A549 (cell line): Measurements from ENCODE around the gene SYPL1.

ENCODE experiments used
- BHLHE40 ChIP-seq: IDR thresholded peaks from 2 replicates; pipeline ENCODE4 v1.6.1; 2012; ENCODE audit warnings: low read depth, low read length, inconsistent platforms
- CEBPB ChIP-seq, 2 experiments: fragments of >200 bp in 1 of 2; sonication (Bioruptor Twin) in 1 of 2; formaldehyde crosslinking in 1 of 2; IDR thresholded peaks; 2 replicates each; pipeline ENCODE4 v1.6.1; 2012 to 2016
- EP300 ChIP-seq, 2 experiments: fragments of >200 bp; sonication (Bioruptor Twin); formaldehyde crosslinking; IDR thresholded peaks; 2 replicates in 1 of 2; 3 replicates in 1 of 2; pipeline ENCODE4 v1.6.1; 2016 to 2017
- MAZ ChIP-seq: fragments of 150-350 bp; IDR thresholded peaks from 2 replicates; pipeline ENCODE4 v1.6.1; 2014; ENCODE audit warnings: antibody characterized with exemption, low read depth, low read length, borderline replicate concordance
- POLR2A ChIP-seq: IDR thresholded peaks from 2 replicates; pipeline ENCODE4 v1.6.1; 2012; ENCODE audit warnings: mild to moderate bottlenecking, low read length
- RARB ChIP-seq: fragments of 250-450 bp; sonication (Bioruptor Pico); IDR thresholded peaks from 2 replicates; pipeline ENCODE4 v1.8.0; 2021; ENCODE audit warnings: mild to moderate bottlenecking, moderate library complexity
- RFX5 ChIP-seq: fragments of 450-650 bp; IDR thresholded peaks from 2 replicates; pipeline ENCODE4 v1.7.1; 2014; ENCODE audit warnings: antibody characterized with exemption, mild to moderate bottlenecking, moderate library complexity
- TF ChIP-seq, protein P1 (sequence below): fragments of >200 bp; sonication (Bioruptor Twin); formaldehyde crosslinking; IDR thresholded peaks from 3 replicates; pipeline ENCODE4 v1.5.1; 2016

DNA sequence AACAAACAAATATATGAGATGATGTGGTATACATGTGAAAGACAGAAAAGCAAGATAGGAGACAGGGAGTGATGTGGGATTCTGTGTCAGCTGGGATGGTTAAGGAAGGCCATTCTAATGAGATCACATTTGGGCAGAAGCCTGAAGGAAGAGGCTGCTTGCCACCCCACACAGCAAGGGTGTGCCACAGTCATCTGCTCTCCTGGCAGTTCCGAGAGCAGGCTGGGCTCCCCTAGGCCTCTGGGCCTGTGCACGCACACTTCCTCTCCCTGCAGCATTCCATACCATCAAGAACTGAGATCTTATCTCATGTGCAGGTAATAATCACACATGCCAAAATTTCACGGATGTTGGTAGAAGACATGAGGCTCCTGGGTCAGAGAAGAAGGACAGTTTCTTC, 43.1 kb downstream of the SYPL1 start:
- TF ChIP-seq BHLHE40, result no peak
- no peak for TF ChIP-seq POLR2A
- no peak for TF ChIP-seq CEBPB (IDR thresholded peaks at IDR 0.05)
- TF ChIP-seq, protein P1, sequence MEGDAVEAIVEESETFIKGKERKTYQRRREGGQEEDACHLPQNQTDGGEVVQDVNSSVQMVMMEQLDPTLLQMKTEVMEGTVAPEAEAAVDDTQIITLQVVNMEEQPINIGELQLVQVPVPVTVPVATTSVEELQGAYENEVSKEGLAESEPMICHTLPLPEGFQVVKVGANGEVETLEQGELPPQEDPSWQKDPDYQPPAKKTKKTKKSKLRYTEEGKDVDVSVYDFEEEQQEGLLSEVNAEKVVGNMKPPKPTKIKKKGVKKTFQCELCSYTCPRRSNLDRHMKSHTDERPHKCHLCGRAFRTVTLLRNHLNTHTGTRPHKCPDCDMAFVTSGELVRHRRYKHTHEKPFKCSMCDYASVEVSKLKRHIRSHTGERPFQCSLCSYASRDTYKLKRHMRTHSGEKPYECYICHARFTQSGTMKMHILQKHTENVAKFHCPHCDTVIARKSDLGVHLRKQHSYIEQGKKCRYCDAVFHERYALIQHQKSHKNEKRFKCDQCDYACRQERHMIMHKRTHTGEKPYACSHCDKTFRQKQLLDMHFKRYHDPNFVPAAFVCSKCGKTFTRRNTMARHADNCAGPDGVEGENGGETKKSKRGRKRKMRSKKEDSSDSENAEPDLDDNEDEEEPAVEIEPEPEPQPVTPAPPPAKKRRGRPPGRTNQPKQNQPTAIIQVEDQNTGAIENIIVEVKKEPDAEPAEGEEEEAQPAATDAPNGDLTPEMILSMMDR, result no peak
- no peak for TF ChIP-seq RFX5
- TF ChIP-seq RARB, result no peak
- TF ChIP-seq EP300 (IDR thresholded peaks at IDR 0.05), result no peak
- no peak for TF ChIP-seq MAZ
